ENCODE measurements around the gene ANGPTL1. TPM values are rescaled to one million over a fixed set of nuclear protein-coding genes. Genes with fewer than 3 reads are reported as not detected.

The ANGPTL1 gene
- total RNA-seq, 6 experiments from 2014 or later: 1.2 to 10.0 (median 3.8) TPM

DNA sequence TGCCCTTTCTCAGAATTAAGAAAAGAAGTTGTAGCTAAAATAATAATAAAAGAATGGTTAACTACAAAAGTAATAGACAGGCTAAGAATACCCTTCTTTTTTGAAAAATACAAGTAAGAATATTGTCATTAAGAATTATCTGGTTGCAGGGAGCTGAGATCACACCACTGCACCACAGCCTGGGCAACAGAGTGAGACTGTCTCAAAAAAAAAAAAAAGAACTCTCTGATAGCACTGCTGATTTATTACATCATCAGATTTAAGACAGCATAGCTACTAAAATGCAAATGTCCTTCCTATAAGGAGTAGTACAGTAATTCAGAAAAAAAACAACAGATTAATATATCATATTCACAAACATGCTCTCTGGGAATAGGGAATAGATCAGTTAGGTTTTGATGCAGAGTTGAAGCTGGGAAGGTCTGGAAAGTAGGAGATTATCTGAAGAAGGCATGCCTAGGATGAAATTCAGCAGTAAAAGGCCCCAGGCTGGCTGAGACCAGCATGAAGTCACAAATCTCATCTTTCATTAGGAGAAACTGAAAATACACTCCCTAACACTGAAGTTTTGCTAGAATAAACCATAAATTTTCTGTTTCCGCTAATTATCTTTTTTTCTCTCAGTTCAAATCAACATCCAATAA is 30.7 kb upstream of the ANGPTL1 start:
- Histone ChIP-seq H3K9me3 (no peaks in the 10 kb centered on the region), H3K36me3 (peaks cover 0 to 5% (median 2%) of the 10 kb centered on the region in 4 donors), H3K27ac (no peak overlapping the region), H3K27me3 (no peaks in the 10 kb centered on the region), H3K4me3 (no peak overlapping the region), H3K4me1 (no peaks in the 10 kb centered on the region)
- intact Hi-C loops (cut with DNase I): no loop called here
- WGBS (ENCODE audit: insufficient coverage, low coverage, low lambda C conversion rate, missing lambda C conversion rate): 91% methylated on average over 1 of the region's 1 CpG
- no peak for DNase-seq
- TF ChIP-seq POLR2A (IDR thresholded peaks at IDR 0.05): no peak
- TF ChIP-seq, protein P1, sequence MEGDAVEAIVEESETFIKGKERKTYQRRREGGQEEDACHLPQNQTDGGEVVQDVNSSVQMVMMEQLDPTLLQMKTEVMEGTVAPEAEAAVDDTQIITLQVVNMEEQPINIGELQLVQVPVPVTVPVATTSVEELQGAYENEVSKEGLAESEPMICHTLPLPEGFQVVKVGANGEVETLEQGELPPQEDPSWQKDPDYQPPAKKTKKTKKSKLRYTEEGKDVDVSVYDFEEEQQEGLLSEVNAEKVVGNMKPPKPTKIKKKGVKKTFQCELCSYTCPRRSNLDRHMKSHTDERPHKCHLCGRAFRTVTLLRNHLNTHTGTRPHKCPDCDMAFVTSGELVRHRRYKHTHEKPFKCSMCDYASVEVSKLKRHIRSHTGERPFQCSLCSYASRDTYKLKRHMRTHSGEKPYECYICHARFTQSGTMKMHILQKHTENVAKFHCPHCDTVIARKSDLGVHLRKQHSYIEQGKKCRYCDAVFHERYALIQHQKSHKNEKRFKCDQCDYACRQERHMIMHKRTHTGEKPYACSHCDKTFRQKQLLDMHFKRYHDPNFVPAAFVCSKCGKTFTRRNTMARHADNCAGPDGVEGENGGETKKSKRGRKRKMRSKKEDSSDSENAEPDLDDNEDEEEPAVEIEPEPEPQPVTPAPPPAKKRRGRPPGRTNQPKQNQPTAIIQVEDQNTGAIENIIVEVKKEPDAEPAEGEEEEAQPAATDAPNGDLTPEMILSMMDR (IDR thresholded peaks at IDR 0.05): no peak
- ATAC-seq: no peak

DNA sequence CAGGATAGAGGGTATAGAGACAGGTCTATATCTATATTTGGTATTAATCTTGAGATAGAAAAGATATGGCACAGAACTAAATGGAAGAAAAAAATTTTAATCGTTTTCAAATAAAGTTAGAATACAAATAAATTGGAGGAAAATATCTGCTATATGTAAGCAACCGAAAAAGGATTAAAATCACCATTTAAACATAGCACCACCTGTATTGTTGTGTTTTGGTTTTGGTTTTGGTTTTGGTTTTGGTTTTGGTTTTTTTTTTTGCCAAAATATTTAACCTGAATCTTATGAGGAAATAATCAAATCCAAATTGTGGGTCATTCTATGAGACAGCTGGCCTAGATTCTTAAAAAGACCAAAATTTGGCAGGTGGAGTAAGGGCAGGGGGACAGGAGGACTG is 28.5 kb upstream of the ANGPTL1 start:
- intact Hi-C loops (cut with DNase I): no loop called here
- H3K27ac ChIP-seq: peak overlapping the region in 1 of 3 donors; percentile 30
- ATAC-seq (peak in 1 of 4 donors; percentile 56), DNase-seq (no peak)
- H3K4me3 ChIP-seq: no peak overlapping the region
- H3K9me3 ChIP-seq: no peaks in the 10 kb centered on the region
- peaks cover 0 to 5% (median 0%) of the 10 kb centered on the region in 4 donors for H3K36me3 ChIP-seq
- H3K27me3 ChIP-seq: no peaks in the 10 kb centered on the region
- 79% methylated on average over 2 of the region's 2 CpGs for WGBS (ENCODE audit: insufficient coverage, low coverage, low lambda C conversion rate, missing lambda C conversion rate)
- H3K4me1 ChIP-seq: no peaks in the 10 kb centered on the region
- TF ChIP-seq POLR2A (IDR thresholded peaks at IDR 0.05): no peak
- TF ChIP-seq, protein P1 (IDR thresholded peaks at IDR 0.05): no peak

DNA sequence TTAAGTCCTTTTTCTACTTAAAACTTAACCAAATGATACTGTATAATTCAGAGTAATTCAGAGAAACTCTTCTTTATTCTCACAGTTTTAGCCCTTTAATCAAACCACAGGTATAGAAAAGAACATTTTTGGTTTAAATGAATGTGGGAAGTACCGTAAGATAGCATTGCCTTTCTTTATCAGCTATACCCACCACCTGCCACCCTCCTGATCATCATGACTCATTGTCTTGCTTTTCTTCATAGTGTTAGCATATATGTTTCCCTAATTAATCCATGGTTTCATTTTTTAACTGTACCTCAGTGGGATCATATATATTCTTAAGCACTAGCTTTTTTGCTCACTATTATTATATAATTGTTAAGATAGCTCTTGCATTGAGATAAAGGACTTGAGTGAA is 27.5 kb upstream of the ANGPTL1 start:
- H3K9me3 ChIP-seq: no peaks in the 10 kb centered on the region
- DNase-seq (no peak), ATAC-seq (no peak)
- intact Hi-C loops (cut with DNase I): no loop called here
- H3K27me3 ChIP-seq: no peaks in the 10 kb centered on the region
- no peak overlapping the region for H3K4me3 ChIP-seq
- H3K36me3 ChIP-seq: peaks cover 0 to 5% (median 0%) of the 10 kb centered on the region in 4 donors
- H3K4me1 ChIP-seq: no peaks in the 10 kb centered on the region
- no peak for TF ChIP-seq POLR2A (IDR thresholded peaks at IDR 0.05)
- TF ChIP-seq, protein P1 (IDR thresholded peaks at IDR 0.05): no peak
- WGBS (ENCODE audit: insufficient coverage, low coverage, low lambda C conversion rate, missing lambda C conversion rate): 91% methylated on average over 1 of the region's 1 CpG
- H3K27ac ChIP-seq: no peak overlapping the region

DNA sequence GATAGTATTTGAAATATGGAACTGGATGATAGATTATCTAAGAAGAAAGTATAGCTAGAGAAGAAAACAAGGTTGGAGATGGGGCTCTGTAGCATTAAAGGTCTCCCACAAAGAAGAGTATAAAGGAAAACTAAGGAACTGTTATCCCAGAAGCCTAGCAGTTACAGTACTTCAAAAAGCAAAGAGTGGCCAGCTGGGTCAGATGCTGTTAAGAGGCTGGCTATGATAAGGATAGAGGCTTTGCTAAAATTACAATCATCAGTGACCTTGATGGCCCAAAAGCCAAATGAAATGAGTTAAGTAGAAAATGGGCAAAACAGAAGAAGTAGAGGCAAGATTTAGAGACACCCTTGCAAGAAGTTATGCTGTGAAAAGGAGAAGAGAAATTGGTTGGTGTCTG is 25.1 kb upstream of the ANGPTL1 start:
- no peaks in the 10 kb centered on the region for H3K9me3 ChIP-seq
- peaks cover 0 to 5% (median 0%) of the 10 kb centered on the region in 4 donors for H3K36me3 ChIP-seq
- no peak for DNase-seq
- H3K27ac ChIP-seq: no peak overlapping the region
- ATAC-seq: no peak
- H3K4me1 ChIP-seq: no peaks in the 10 kb centered on the region
- intact Hi-C loops (cut with DNase I): no loop called here
- TF ChIP-seq, protein P1 (IDR thresholded peaks at IDR 0.05): no peak
- TF ChIP-seq POLR2A (IDR thresholded peaks at IDR 0.05): no peak
- H3K27me3 ChIP-seq: no peaks in the 10 kb centered on the region
- no peak overlapping the region for H3K4me3 ChIP-seq
